Aorta (tissue), 5 donors: Measurements from ENCODE around the gene EBPL. TPM values are rescaled to one million over a fixed set of nuclear protein-coding genes. Genes with fewer than 3 reads are reported as not detected.
"Not testable (repeated sequence)": the region's sequence is repeated elsewhere in the genome, so short reads cannot be mapped to it uniquely, and the experiment has no call there.

Experiments used
- ATAC-seq: fragments of 200-7000 bp; cut with Tn5 transposase; one replicate; pipeline ENCODE4 v1.9.1; 2022; ENCODE audit warnings: moderate library complexity; ENCODE audit not compliant: low FRiP score
- DNase-seq, 2 donors: peaks; one replicate each; pipeline ENCODE4 v3.0.0-alpha.2; 2020
- H3K27ac ChIP-seq, 2 donors: one replicate each; pipeline ENCODE4 v1.5.1; 2013; ENCODE audit warnings: low read length in 2 of 2, mild to moderate bottlenecking in 2 of 2, moderate library complexity in 2 of 2, control low read depth in 1 of 2, inconsistent platforms in 1 of 2, low read depth in 1 of 2
- H3K27me3 ChIP-seq, 2 donors: one replicate each; pipeline ENCODE4 v1.6.1; 2013; ENCODE audit warnings: control low read depth in 1 of 2, low read length in 1 of 2, mild to moderate bottlenecking in 1 of 2, moderate library complexity in 1 of 2; ENCODE audit not compliant: insufficient read depth in 2 of 2, control insufficient read depth in 1 of 2
- H3K36me3 ChIP-seq, 2 donors: one replicate each; pipeline ENCODE4 v1.6.1; 2013; ENCODE audit warnings: control low read depth in 1 of 2, low read length in 1 of 2, mild to moderate bottlenecking in 1 of 2; ENCODE audit not compliant: insufficient read depth in 2 of 2, control insufficient read depth in 1 of 2
- H3K4me1 ChIP-seq, 2 donors: one replicate each; pipeline ENCODE4 v1.6.1; 2013; ENCODE audit warnings: low read length in 2 of 2, control low read depth in 1 of 2, mild to moderate bottlenecking in 1 of 2, moderate library complexity in 1 of 2; ENCODE audit not compliant: insufficient read depth in 2 of 2, control insufficient read depth in 1 of 2
- H3K4me3 ChIP-seq, 2 donors: one replicate each; pipeline ENCODE4 v1.5.1; 2013; ENCODE audit warnings: low read length in 2 of 2, control low read depth in 1 of 2, mild to moderate bottlenecking in 1 of 2
- H3K9me3 ChIP-seq: one replicate; pipeline ENCODE4 v1.6.1; 2013; ENCODE audit warnings: mild to moderate bottlenecking, low read length; ENCODE audit not compliant: control insufficient read depth
- WGBS, 2 donors: extraction: QIAGEN DNeasy Blood & Tissue Kit; methylation state at CpG; one replicate each; pipeline ENCODE4 v1.1.7; 2013; 5-methylcytosine and 5-hydroxymethylcytosine counted together
- intact Hi-C, 2 donors: fragments of 100-400 bp; cut with DNase I; formaldehyde crosslinking; loops; one replicate each; pipeline versions ENCODE4 v1.14.2 to v1.15.0; 2022
- polyA plus RNA-seq, 2 donors: library from polyadenylated mRNA; stranded (reverse); fragments of 200-250 nt; gene quantifications; one replicate each; pipeline ENCODE4 v1.2.3, GENCODE V29; 2013
- total RNA-seq, 2 donors: library from RNA; stranded (reverse); fragmentation: NEBNext Ultra II Directional; extraction: Animal tissue kit (Norgen Biotek cat#: 25700); gene quantifications; one replicate each; pipeline ENCODE4 v1.2.1, GENCODE V29; 2021
- donor health status: healthy with polysubstance abuse.
- donor health status: Bipolar disorder and iron deficiency.
- donor health status: DM: no; HTN: no; CAD: no.
- donor health status: DM: no; HTN: no; CAD: no.
- donor health status: DM: yes; HTN: yes; CAD: no.

Gene EBPL
- total and polyA plus RNA-seq, 4 donors = 23.7 to 36.4 (median 27.9) TPM

- no peak overlapping the region for H3K4me3 ChIP-seq
- no peaks in the 10 kb centered on the region for H3K27me3 ChIP-seq
- no peak for ATAC-seq
- no peak overlapping the region for H3K27ac ChIP-seq
- WGBS, 2 donors = 20 to 22% methylated on average over 11 of the region's 11 CpGs
- no peaks in the 10 kb centered on the region for H3K36me3 ChIP-seq
- DNase-seq = no peak
- H3K9me3 ChIP-seq = no peaks in the 10 kb centered on the region
- intact Hi-C loops = no loop called here
- no peaks in the 10 kb centered on the region for H3K4me1 ChIP-seq
Observed at GRCh38 chr13:49622174-49622946, 68.9 kb downstream of the EBPL start.

- intact Hi-C loops = no loop called here
- no peaks in the 10 kb centered on the region for H3K4me1 ChIP-seq
- H3K27ac ChIP-seq = no peak overlapping the region
- DNase-seq (no peak), ATAC-seq (no peak)
- H3K4me3 ChIP-seq = no peak overlapping the region
- WGBS, 2 donors = 51 to 74% methylated on average over 22 of the region's 22 CpGs
- H3K27me3 ChIP-seq = no peaks in the 10 kb centered on the region
- no peaks in the 10 kb centered on the region for H3K36me3 ChIP-seq
- no peaks in the 10 kb centered on the region for H3K9me3 ChIP-seq
Observed at GRCh38 chr13:49620170-49620621, 71.1 kb downstream of the EBPL start.

- no peak for DNase-seq
- Histone ChIP-seq H3K4me3 (no peak overlapping the region), H3K9me3 (no peaks in the 10 kb centered on the region), H3K4me1 (no peaks in the 10 kb centered on the region), H3K36me3 (no peaks in the 10 kb centered on the region), H3K27me3 (no peaks in the 10 kb centered on the region), H3K27ac (no peak overlapping the region)
- WGBS, 2 donors = 71 to 80% methylated on average over 3 of the region's 3 CpGs
- ATAC-seq = no peak
- intact Hi-C loops = no loop called here
Observed at GRCh38 chr13:49616676-49617065, 74.6 kb downstream of the EBPL start.

GRCh38 chr13:49615836-49616675 lies 75.2 kb downstream of the EBPL start:
- DNase-seq = no peak
- Histone ChIP-seq H3K27ac (peak overlapping the region in 1 of 2 donors; percentile 27), H3K4me1 (no peaks in the 10 kb centered on the region), H3K27me3 (no peaks in the 10 kb centered on the region), H3K36me3 (no peaks in the 10 kb centered on the region), H3K4me3 (no peak overlapping the region), H3K9me3 (no peaks in the 10 kb centered on the region)
- no peak for ATAC-seq
- intact Hi-C loops = no loop called here
- 42 to 43% methylated on average over 8 of the region's 8 CpGs for WGBS, 2 donors

GRCh38 chr13:49612042-49612441 lies 79.2 kb downstream of the EBPL start:
- H3K36me3 ChIP-seq, intact Hi-C loops, H3K27ac ChIP-seq, ATAC-seq, H3K9me3 ChIP-seq, H3K4me3 ChIP-seq, DNase-seq, H3K4me1 ChIP-seq, H3K27me3 ChIP-seq: not testable (repeated sequence)
- 96 to 98% methylated on average over 3 of the region's 3 CpGs for WGBS, 2 donors

Other genes starting within 250 kb of the EBPL start
- gene CAB39L, start 247.4 kb downstream of the EBPL start, total RNA-seq = 10 to 100 TPM; 25.1 to 27.7 TPM
- 10 to 100 TPM; 19.3 to 33.5 TPM for gene CAB39L, start 247.4 kb downstream of the EBPL start, polyA plus RNA-seq
- 10 to 100 TPM in 1 of 2 donors, 1 to 10 TPM in 1; 8.8 to 13.3 TPM for gene SETDB2, start 247.2 kb downstream of the EBPL start, total RNA-seq
- 1 to 10 TPM; 4.7 to 9.4 TPM for gene SETDB2, start 247.2 kb downstream of the EBPL start, polyA plus RNA-seq
- 10 to 100 TPM; 58.4 to 72.1 TPM for gene PHF11, start 195.5 kb downstream of the EBPL start, total RNA-seq
- 10 to 100 TPM; 29.9 to 96.7 TPM for gene PHF11, start 195.5 kb downstream of the EBPL start, polyA plus RNA-seq
- 10 to 100 TPM; 12.7 to 21.6 TPM for gene RCBTB1, start 105.9 kb downstream of the EBPL start, total RNA-seq
- gene RCBTB1, start 105.9 kb downstream of the EBPL start, polyA plus RNA-seq = 10 to 100 TPM; 10.3 to 12.6 TPM
- 1 to 10 TPM; 1.1 to 1.8 TPM for gene ARL11, start 63.0 kb downstream of the EBPL start, total RNA-seq
- gene ARL11, start 63.0 kb downstream of the EBPL start, polyA plus RNA-seq = 1 to 10 TPM in 1 of 2 donors, under 1 TPM in 1; 0.08 to 1.8 TPM
- gene KPNA3, start 101.2 kb upstream of the EBPL start, total RNA-seq = 10 to 100 TPM; 29.3 to 29.9 TPM
- gene KPNA3, start 101.2 kb upstream of the EBPL start, polyA plus RNA-seq = 10 to 100 TPM; 11.6 to 22.7 TPM
- 1 to 10 TPM; 7.3 to 8.6 TPM for gene SPRYD7, start 244.9 kb upstream of the EBPL start, total RNA-seq
- gene SPRYD7, start 244.9 kb upstream of the EBPL start, polyA plus RNA-seq = 1 to 10 TPM; 3.4 to 7.0 TPM